HEK293T (cell line): ENCODE results near the gene RBCK1.

Experiments
- CTCF ChIA-PET: fragments of 350-600 bp; formaldehyde crosslinking; extraction: SDS; loops from one replicate; lab custom pipeline; 2021; ENCODE audit warnings: antibody characterized with exemption, inconsistent platforms; lab: Yijun Ruan, JAX
- POLR2A ChIA-PET: fragments of 350-600 bp; formaldehyde crosslinking; extraction: SDS; loops from one replicate; lab custom pipeline; 2020; ENCODE audit warnings: antibody characterized with exemption, inconsistent platforms; lab: Yijun Ruan, JAX
- DNase-seq: peaks from one replicate; pipeline ENCODE4 v3.0.0; 2012; ENCODE audit warnings: mixed read lengths; ENCODE audit errors: extremely low spot score
- ARNT ChIP-seq: fragments of 450-650 bp; IDR thresholded peaks from 2 replicates; pipeline ENCODE4 v1.6.1; 2017; ENCODE audit warnings: mild to moderate bottlenecking
- BHLHE40 ChIP-seq: fragments of 450-650 bp; IDR thresholded peaks from 2 replicates; pipeline ENCODE4 v1.6.1; 2016; ENCODE audit warnings: mild to moderate bottlenecking, moderate library complexity, borderline replicate concordance
- CTBP1 ChIP-seq: fragments of 450-650 bp; IDR thresholded peaks from 2 replicates; pipeline ENCODE4 v1.6.1; 2016; ENCODE audit warnings: borderline replicate concordance
- ELF4 ChIP-seq: fragments of 450-650 bp; IDR thresholded peaks from 2 replicates; pipeline ENCODE4 v1.6.1; 2017; ENCODE audit warnings: antibody characterized with exemption
- FOXA1 ChIP-seq: fragments of 450-650 bp; IDR thresholded peaks from 2 replicates; pipeline ENCODE4 v1.6.1; 2016; ENCODE audit warnings: mild to moderate bottlenecking
- FOXK2 ChIP-seq: fragments of 450-650 bp; IDR thresholded peaks from 2 replicates; pipeline ENCODE4 v1.6.1; 2016; ENCODE audit warnings: mild to moderate bottlenecking
- FOXM1 ChIP-seq: fragments of 450-650 bp; IDR thresholded peaks from 2 replicates; pipeline ENCODE4 v1.6.1; 2017; ENCODE audit warnings: mild to moderate bottlenecking, borderline replicate concordance
- HDGF ChIP-seq: fragments of 450-650 bp; IDR thresholded peaks from 2 replicates; pipeline ENCODE4 v1.6.1; 2017; ENCODE audit warnings: antibody characterized with exemption, borderline replicate concordance
- L3MBTL2 ChIP-seq: fragments of 450-650 bp; conservative IDR thresholded peaks from 2 replicates; pipeline ENCODE4 v1.6.1; 2016; ENCODE audit warnings: mild to moderate bottlenecking
- LEF1 ChIP-seq: fragments of 450-650 bp; IDR thresholded peaks from 2 replicates; pipeline ENCODE4 v1.6.1; 2017; ENCODE audit warnings: mild to moderate bottlenecking, borderline replicate concordance
- NFRKB ChIP-seq: fragments of 450-650 bp; IDR thresholded peaks from 2 replicates; pipeline ENCODE4 v1.6.1; 2016; ENCODE audit warnings: mild to moderate bottlenecking, moderate library complexity
- PKNOX1 ChIP-seq: fragments of 450-650 bp; IDR thresholded peaks from 2 replicates; pipeline ENCODE4 v1.6.1; 2016
- SP1 ChIP-seq: fragments of 450-650 bp; IDR thresholded peaks from 2 replicates; pipeline ENCODE4 v1.6.1; 2017
- SUZ12 ChIP-seq: fragments of 450-650 bp; IDR thresholded peaks from 2 replicates; pipeline ENCODE4 v1.6.1; 2016; ENCODE audit warnings: mild to moderate bottlenecking
- TARDBP ChIP-seq: fragments of 450-650 bp; IDR thresholded peaks from 2 replicates; pipeline ENCODE4 v1.6.1; 2016
- ZNF384 ChIP-seq: fragments of 450-650 bp; IDR thresholded peaks from 2 replicates; pipeline ENCODE4 v1.6.1; 2016

The RBCK1 gene

GRCh38 chr20:440148-440547 is 32.0 kb downstream of the RBCK1 start:
- TF ChIP-seq TARDBP, result no peak
- no peak for TF ChIP-seq PKNOX1
- no peak for TF ChIP-seq ZNF384
- TF ChIP-seq ELF4, result no peak
- TF ChIP-seq L3MBTL2, result no peak
- no peak for TF ChIP-seq FOXK2
- TF ChIP-seq NFRKB, result no peak
- no peak for TF ChIP-seq HDGF
- no peak for TF ChIP-seq FOXA1
- TF ChIP-seq BHLHE40, result no peak
- TF ChIP-seq CTBP1, result no peak
- TF ChIP-seq LEF1, result no peak
- no peak for TF ChIP-seq FOXM1
- no peak for TF ChIP-seq SUZ12
- TF ChIP-seq SP1, result no peak
- no peak for TF ChIP-seq ARNT
- ChIA-PET POLR2A (no interaction called here), CTCF (no interaction called here)
- DNase-seq, result no peak

GRCh38 chr20:440636-441035 is 32.5 kb downstream of the RBCK1 start:
- ChIA-PET CTCF (no interaction called here), POLR2A (no interaction called here)
- no peak for DNase-seq
- TF ChIP-seq FOXK2 (no peak), ZNF384 (no peak), PKNOX1 (no peak), BHLHE40 (no peak), ARNT (no peak), CTBP1 (no peak), FOXA1 (no peak), ELF4 (no peak), SP1 (no peak)

- POLR2A ChIA-PET, result no interaction called here
- no peak for TF ChIP-seq BHLHE40
- no peak for TF ChIP-seq PKNOX1
- no peak for TF ChIP-seq L3MBTL2
- TF ChIP-seq ARNT, result no peak
- no peak for TF ChIP-seq LEF1
- TF ChIP-seq ELF4, result no peak
- TF ChIP-seq TARDBP, result no peak
- no peak for TF ChIP-seq HDGF
- TF ChIP-seq CTBP1, result no peak
- no peak for TF ChIP-seq FOXM1
- no peak for TF ChIP-seq FOXA1
- TF ChIP-seq NFRKB, result no peak
- no peak for TF ChIP-seq SP1
- TF ChIP-seq FOXK2, result no peak
- TF ChIP-seq ZNF384, result no peak
- CTCF ChIA-PET, result interaction anchor here (0.6 to 0.7 kb wide), 2 partner anchors 43 to 571 kb away, joined by 3 read pairs; no protein-coding TSS in a partner anchor
- no peak for DNase-seq
Observed at GRCh38 chr20:443223-443775, 35.2 kb downstream of the RBCK1 start.

GRCh38 chr20:444117-444516 is 36.0 kb downstream of the RBCK1 start:
- ChIA-PET POLR2A (no interaction called here), CTCF (no interaction called here)
- DNase-seq, result no peak
- TF ChIP-seq HDGF (no peak), FOXA1 (no peak), PKNOX1 (no peak), SP1 (no peak)

GRCh38 chr20:444862-445426 is 36.8 kb downstream of the RBCK1 start:
- DNase-seq, result no peak
- ChIA-PET POLR2A (no interaction called here), CTCF (no interaction called here)
- TF ChIP-seq BHLHE40 (no peak), FOXM1 (no peak), L3MBTL2 (no peak), ZNF384 (no peak), NFRKB (no peak), HDGF (no peak), CTBP1 (no peak), ARNT (no peak), FOXA1 (no peak), LEF1 (no peak), SP1 (no peak), FOXK2 (no peak)
